GM19238 (cell line): ENCODE data around the gene SMIM13.
"Not testable (repeated sequence)": the region's sequence is repeated elsewhere in the genome, so short reads cannot be mapped to it uniquely, and the experiment has no call there.

Experiments used
- DNase-seq: peaks from one replicate; pipeline ENCODE4 v3.0.0; 2011; ENCODE audit warnings: low spot score; ENCODE audit not compliant: insufficient read length

Gene SMIM13

DNA sequence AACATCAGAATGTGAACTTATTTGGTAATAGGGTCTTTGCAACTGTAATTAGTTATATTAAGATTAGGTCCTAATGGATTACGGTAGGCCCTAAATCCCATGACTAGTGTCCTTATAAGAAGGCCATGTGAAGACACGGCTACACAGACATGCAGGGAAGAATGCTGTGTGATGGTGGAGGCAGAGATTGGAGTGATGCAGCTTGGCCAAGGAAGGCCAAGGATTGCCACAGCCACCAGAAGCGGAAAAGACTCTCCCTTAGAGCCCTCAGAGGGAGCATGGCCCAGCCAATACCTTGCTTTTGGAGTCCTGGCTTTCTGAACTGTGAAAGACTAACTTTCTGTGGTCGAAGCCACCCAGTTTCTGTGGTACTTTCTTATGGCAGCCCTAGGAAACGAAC lies 9.7 kb upstream of the SMIM13 start:
- no peak for DNase-seq

DNA sequence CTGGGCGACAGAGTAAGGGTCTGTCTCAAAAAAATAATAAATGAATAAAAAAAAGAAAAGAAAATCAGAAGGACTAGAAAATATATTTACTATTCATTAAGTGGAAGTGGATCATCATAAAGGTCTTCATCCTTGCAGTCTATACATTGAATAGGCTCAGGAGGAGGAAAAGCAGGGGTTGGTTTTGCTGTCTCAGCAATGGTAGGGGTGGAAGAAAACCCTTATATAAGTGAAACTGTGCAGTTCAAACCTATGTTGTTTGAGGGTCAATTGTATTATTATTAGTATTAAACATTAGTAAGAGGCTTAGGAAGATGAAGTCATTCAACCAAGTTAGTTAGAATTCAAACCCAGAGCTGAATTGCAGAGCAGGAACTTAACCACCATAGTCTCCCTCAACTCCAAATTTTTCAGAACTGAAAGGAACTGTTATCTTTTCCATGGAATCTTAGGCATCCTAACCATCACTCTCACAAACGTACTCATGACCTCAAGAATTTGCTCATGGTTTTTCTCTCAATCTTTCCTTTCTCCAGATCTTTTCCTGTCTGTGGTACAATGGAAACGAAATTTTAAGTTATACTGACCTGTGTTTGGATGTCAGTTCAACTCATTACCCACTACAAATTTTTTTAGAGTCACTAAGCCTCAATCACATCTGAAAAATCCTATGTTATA lies 7.7 kb upstream of the SMIM13 start:
- no peak for DNase-seq

DNA sequence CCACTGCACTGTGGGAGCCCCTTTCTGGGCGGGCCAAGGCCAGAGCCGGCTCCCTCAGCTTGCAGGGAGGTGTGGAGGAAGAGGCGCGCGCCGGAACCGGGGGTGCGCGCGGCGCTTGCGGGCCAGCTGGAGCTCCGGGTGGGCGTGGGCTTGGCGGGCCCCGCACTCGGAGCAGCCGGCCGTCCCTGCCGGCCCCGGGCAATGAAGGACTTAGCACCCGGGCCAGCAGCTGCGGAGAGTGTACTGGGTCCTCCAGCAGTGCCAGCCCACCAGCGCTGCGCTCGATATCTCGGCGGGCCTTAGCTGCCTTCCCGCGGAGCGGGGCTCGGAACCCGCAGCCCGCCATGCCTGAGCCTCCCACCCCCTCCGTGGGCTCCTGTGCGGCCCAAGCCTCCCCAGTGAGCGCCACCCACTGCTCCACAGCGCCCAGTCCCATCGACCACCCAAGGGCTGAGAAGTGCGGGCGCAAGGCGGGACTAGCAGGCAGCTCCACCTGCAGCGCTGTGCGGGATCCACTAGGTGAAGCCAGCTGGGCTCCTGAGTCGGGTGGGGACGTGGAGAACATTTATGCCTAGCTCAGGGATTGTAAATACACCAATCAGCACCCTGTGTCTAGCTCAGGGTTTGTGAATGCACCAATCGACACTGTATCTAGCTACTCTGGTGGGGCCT lies 6.4 kb upstream of the SMIM13 start:
- not testable (repeated sequence) for DNase-seq

DNA sequence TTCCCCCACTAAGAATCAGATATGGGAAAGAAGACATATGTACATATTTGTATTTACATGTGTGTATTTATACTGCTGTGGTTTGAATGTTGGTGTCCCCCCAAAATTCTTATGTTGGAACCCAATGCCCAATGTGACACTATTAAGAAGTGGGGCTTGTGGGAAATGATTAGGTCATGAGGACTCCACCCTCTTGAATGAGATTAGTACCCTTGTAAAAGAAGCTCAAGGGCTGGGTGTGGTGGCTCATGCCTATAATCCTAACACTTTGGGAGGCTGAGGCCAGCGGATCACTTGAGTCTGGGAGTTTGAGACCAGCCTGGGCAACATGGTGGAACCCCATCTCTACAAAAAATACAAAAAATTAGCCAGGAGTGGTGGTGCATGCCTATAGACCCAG lies 3.9 kb upstream of the SMIM13 start:
- DNase-seq = no peak

DNA sequence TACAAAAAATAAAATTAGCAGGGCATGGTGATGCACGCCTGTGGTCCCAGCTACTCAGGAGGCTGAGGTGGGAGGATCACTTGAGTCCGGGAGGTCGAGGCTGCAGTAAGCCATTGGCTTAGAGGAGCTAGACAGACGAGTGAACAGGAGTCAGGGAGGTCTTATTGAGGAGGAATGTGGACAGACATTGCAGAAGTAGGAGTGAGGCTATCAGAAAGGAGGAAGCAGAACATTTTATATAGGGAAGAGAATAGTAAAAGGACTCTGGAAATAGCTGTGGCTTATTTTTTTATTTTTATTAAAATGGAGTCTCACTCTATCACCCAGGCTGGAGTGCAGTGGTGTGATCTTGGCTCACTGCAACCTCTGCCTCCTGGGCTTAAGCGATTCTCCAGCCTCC lies 2.5 kb upstream of the SMIM13 start:
- DNase-seq = not testable (repeated sequence)

DNA sequence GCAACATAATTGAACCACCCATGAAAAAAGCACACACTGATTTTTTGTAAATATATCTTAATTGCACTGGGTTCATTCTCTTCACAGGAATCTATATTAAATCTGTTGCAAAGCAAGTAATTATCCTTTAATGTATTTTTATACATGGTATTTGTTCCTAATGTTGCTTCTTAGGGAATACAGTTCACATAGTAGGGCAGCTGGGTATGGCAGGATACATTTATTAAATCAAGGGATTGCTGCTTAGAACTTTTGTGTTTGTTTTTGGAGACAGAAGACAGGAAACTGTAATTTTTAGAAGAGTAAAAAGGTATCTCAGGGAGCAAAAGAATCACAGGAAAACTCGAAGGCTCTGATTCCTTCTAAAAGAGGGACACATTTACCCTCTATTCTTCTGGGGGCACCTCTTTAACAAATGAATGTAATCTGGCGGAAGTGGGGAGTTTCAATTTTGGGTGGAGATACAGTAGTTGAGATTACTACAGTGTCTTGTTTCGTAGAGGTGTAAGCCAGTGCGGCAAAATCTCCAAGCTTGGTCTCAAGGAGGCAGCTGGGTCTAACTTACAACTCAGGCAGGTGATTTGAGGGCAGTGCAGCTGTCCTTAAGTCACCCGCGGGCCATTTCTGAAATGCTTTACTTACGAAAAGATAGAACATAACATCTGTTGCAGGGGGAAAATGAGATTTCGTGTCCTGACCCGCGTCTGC lies 812 bp upstream of the SMIM13 start:
- DNase-seq = peak; percentile 55

DNA sequence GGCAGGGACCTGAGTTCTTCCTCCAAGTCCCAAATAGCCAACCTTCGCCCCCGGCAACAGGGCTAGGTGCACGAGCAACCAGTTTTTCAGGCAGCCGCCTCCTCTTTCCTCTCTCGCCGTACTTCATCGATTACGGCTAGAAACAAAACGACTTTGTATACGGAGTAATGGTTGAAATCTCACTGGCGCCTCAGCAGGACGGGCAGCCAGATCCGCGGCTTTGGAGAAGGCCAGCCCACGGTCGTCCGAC lies 333 bp upstream of the SMIM13 start:
- DNase-seq = no peak

DNA sequence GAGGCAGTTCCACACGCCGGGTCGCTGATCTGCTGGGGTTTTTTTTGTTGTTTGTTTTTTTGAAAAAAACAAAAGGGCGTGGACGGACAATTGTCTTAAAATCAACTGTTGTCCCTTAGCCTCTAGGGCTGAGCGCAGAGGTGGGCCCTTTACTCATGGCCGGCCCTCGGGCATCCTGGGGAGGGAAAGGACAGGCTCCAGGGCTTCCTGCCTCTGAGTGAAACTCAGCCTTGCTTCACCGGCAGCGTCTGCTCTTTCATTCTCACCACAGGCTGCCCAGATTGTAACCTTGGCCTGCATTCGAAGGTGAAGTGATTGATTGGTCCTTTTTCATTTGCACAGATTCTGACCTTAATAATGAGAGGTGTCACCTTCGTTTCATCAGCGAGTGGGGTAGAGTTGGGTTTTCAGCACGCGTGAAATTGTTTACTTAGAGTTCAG lies 797 bp downstream of the SMIM13 start:
- DNase-seq = peak; percentile 68

DNA sequence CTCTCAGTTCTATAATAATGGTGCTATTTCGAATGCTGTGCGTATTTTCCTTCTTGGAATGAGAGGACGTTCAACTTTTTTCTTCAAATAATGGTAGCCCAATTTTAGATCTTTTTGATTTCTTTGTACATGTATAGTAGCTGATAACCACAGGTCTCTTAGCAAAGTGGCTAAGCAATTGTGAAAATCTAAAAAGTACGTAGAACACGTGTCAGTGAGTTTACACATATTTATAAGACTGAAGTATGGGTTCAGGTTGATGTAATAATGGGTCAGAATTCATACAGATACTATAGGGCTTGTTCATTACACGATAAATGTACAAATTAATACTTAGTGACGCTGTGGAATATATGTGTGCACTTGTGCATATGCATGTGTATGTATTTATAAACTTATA lies 1.3 kb downstream of the SMIM13 start:
- DNase-seq = no peak

DNA sequence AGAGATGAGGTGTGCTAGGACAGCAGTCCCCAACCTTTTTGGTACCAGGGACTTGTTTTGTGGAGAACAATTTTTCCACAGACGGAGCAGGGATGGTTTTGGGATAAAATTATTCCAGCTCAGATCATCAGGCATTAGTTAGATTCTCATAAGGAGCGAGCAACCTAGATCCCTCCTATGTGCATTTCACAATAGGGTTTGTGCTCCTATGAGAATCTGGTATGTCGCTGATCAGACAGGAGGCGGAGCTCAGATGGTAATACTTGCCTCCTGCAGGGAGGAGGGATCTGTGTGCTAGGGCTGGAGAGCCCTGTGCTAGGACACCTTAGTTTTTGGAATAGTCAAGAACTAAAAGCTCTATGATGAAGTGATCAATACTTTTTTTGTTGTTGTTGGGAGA lies 2.5 kb downstream of the SMIM13 start:
- DNase-seq = no peak

DNA sequence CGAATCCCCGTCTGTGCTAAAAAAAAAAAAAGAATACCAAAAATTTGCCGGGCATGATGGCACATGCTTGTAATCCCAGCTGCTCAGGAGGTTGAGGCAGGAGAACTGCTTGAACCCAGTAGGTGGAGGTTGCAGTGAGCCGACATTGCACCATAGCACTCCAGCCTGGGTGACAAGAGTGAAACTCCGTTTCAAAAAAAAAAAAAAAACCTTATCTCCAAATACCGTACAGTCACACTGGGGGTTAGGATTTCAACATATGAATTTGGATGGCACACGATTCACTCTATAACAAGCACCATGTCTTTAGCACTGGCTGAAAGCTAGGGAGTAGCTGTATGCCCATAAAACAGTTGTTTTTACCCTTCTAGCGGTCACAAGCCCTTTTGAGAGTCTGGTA lies 3.8 kb downstream of the SMIM13 start:
- no peak for DNase-seq

DNA sequence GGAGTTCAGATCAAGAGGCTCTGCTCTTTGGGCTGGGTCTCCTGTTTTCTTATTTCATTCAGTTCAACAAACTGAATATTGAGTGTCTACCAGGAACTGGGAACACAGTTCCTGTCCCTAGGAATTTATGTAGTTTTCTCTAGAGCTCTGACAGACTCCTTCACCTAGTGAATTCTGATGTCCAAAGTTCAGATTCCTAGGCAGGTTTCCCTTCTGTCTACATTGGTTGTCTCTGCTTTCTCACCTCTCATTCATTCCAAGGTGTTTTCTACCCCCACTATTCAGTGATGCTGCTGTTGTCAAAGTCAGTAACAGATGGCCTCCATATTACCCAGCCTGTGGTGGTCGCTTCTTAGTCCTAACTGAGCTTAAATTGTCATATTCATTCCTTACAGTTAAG lies 4.4 kb downstream of the SMIM13 start:
- no peak for DNase-seq

DNA sequence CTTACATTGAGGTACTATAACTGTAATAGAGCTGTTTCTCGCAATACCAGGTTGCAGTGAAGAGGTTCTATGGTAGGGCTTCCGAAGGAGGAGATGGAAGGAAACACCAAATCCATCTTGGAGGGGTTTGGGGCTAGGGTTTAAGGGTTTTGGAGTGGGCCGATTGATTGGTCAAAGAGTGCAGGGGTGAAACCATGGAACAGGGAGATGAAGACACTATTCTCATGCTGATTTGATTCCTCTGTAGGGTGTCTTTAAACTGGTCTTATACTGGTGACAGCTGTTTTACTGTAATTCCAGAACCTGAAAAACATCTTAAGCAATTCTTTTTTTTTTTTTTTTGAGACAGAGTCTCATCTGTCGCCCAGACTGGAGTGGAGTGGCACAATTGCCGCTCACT lies 7.8 kb downstream of the SMIM13 start:
- DNase-seq = no peak

DNA sequence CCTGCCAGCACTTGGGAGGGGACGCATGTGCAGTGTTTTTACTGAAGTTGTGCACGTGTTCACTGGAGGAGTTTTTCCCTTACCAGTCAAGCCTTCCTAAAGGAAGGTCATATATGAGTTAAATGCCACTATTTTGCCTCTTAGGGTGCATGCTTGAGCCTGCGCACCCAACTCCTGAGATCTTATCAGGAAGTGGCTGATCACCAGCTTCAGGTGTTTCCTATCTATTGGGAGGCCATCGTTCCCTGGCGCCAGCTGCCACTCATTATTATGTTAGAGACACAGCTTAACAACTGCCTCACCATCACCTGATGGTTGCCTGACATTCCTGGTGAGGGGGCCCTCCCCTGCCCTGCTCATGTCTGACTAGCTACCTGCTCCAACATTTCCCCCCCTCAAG lies 9.4 kb downstream of the SMIM13 start:
- DNase-seq = no peak

DNA sequence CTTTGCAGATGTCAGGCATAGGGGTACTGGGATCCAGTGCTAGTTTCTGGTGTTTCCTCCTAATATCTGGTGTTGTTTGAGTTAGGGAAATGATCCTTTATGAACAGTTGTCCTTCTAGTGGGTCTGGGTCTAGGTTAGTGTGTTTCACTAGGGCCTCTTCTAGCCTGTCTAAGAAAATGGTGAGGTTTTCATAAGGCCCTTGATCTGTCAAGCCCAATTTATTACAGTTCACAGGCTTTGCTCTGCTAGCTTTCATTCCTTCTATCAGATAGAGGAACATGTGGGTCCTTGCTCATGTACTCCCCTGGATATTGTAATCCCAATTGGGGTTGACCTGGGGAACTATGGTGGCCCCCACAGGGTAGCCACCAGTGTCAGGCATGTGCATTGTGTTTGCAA lies 15.1 kb downstream of the SMIM13 start:
- DNase-seq = no peak

DNA sequence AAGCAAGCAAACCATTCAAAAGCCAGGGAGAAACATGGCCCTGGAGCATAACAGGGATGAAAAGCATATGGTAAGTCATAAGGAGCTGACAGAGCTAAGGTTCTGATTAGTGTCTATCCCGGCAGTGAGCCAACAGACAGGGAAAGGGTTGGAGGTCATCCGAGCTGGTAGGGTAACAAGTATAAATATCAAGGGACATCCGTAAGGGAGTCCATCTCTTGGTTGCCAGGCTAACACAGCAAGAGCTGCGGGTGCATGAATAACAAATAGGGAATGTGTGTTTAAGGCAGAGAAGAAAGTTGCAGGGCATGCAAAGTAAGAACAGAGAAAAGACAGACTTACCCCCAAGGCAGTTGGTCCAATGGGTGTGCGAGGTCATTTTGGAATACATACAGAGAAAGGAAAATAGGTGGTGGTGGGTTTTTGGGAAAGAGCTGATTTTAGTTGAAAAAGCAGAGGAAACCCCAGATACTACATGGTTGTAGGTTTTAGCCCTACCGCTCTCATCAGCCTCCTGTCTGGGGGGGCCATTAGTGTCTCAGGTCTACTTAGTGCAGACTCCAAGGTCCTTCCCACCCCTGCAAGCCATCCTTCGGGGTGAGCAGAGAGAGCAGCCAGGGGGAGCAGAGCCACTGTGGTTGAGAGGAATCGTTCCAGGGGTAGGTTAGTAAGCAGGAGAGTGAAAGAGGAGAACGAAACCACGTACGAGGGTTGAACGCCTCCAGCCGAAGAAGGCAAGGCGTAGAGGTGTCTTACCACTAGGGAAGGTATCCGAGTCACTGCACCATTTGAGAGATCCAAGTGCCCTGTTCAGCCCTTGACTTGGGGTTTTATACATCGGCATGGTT lies 17.5 kb downstream of the SMIM13 start, which contains the start of gene ERVFRD-1:
TSS of gene ERVFRD-1 (minus strand) at position 805 of the 848 bp plus-strand sequence. CDS start 6,415 bp downstream, outside the sequence.
- DNase-seq = no peak

DNA sequence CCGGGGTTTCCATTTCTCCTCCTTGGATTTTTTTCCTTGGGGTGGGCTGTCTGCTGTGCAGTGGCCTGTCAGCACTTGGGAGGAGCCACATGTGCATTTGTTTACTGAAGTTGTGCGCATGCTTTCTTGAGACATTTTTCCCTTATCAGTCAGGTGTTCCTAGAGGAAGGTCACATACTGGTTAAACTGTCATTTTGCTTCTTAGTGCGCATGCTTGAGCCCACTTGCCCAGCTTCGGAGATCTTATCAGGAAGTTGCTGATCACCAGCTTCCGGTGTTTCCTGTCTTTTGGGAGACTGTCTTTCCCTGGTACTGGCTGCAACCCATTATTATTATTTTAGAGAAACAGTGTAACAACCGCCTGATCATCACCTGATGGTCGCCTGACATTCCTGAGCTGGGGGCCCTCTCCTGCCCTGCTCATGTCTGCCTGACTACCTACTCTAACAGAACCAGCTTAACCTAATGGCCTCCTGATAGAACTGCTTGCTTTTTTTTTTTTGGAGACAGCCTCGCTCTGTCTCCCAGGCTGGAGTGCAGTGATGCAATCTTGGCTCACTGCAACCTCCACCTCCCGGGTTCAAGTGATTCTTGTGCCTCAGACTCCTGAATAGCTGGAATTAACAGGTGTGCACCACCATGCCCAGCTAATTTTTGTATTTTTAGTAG lies 18.3 kb downstream of the SMIM13 start:
- DNase-seq = no peak

DNA sequence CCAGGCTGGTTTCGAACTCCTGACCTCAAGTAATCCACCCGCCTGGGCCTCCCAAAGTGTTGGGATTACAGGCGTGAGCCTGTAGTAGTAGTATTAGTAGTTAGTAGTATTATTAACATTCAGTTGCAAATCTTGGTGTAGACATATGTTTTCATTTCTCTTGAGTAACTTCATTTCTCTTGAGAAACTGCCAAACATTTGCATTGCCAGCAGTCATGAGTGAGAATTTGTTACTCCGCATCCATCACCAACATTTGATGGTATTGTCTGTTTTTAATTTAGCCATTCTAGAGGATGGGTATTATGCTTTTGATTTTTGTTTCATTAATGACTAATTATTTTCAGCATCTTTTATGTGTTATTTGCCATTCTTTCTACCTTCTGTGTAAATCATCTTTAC lies 19.4 kb downstream of the SMIM13 start:
- no peak for DNase-seq

DNA sequence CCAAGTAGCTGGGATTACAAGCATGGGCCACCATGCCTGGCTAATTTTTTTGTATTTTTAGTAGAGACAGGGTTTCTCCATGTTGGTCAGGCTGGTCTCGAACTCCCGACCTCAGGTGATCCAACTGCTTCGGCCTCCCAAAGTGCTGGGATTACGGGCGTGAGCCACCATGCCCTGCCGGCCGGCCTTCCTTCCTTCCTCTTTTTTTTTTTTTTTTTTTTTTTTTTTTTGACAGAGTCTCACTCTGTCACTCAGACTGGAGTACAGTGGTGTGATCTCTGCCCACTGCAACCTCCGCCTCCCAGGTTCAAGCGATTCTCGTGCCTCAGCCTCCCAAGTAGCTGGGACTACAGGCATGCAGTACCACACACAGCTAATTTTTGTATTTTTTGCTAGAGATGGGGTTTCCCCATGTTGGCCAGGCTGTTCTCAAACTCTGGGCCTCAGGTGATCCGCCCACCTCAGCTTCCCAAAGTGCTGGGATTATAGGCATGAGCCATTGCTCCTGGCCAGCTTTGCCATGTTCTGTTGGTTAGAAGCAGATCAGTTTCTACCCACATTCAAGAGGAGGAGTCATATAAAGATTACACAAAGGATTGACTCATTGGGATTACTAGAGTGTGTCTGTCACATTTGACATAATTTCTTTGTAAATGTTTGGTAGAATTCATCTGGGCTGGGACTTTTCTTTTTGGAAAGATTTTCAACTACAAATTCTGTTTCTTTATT lies 22.3 kb downstream of the SMIM13 start:
- not testable (repeated sequence) for DNase-seq

DNA sequence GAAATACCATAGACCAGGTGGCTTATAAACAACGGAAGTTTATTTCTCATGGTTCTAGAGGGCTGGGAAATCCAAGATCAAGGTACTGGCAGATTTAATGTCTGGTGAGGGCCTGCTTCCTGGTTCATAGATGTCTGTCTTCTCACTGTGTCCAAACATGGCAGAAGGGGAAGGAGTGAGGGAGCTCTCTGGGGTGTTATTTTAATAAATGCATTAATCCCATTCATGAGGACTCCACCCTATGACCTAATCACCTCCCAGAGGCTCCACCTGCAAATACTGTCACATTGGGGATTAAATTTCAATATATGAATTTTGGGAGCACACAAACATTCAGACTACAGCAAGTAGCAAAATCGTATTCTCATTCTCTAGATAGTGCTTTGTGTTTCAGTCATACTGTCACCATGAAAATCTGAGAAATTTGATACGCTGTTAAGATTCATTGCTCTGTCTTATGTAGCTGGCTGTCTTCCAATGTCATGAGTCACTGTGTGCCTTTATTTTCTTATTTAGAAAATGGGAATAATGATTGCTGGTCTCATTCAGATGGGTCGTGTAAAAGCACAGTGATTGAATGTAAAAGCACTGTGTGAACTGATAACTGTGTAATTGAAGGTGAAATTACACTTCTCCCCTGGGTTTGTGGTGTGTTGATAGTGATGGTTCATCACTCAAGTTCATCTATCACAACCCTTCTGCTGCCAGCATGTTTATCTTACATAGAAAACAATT lies 26.8 kb downstream of the SMIM13 start:
- DNase-seq = no peak
